B cell (primary cell): ENCODE results near the gene CHIT1. TPM values are rescaled to one million over a fixed set of nuclear protein-coding genes. Genes with fewer than 3 reads are reported as not detected.
A peak's percentile ranks its signal among the peaks of the same experiment; 100 is the strongest.

Experiments
- ATAC-seq: fragments of 200-7000 bp; cut with Tn5 transposase; one replicate; pipeline ENCODE4 v1.10.0; 2021; ENCODE audit warnings: low read depth, mild to moderate bottlenecking, moderate number of reproducible peaks, moderate library complexity
- CTCF ChIA-PET: fragments of 350-600 bp; sonication (Branson Sonifier 250); formaldehyde crosslinking; loops from one replicate; lab custom pipeline; 2021; ENCODE audit warnings: antibody characterized with exemption, inconsistent platforms; lab: Charles Lee
- POLR2A ChIA-PET: fragments of 350-600 bp; sonication (Branson Sonifier 250); formaldehyde crosslinking; loops from one replicate; lab custom pipeline; 2021; ENCODE audit warnings: antibody characterized with exemption; lab: Charles Lee
- DNase-seq: peaks from one replicate; pipeline ENCODE4 v3.0.0; 2013
- H2AFZ ChIP-seq: 2 replicates; pipeline ENCODE4 v1.6.1; 2012; ENCODE audit warnings: mild to moderate bottlenecking, low read depth, low read length; ENCODE audit not compliant: insufficient read depth, poor library complexity, severe bottlenecking
- H3K27ac ChIP-seq, 2 donors: 1 replicate in 1 of 2; 2 replicates in 1 of 2; pipeline ENCODE4 v1.5.1; 2012 to 2013; ENCODE audit warnings: low read length in 2 of 2, mild to moderate bottlenecking in 2 of 2, moderate library complexity in 1 of 2
- H3K27me3 ChIP-seq, 4 experiments: fragments of 200-600 bp in 1 of 4; sonication (generic) in 1 of 4; replicated peaks in 1 of 4; 1 replicate in 2 of 4; 2 replicates in 2 of 4; pipeline versions ENCODE4 v1.6.1 to v1.7.0; 2013 to 2016; ENCODE audit warnings: low read length in 3 of 4, mild to moderate bottlenecking in 2 of 4, mixed read lengths in 1 of 4, moderate library complexity in 1 of 4; ENCODE audit not compliant: insufficient read depth in 4 of 4, control insufficient read depth in 3 of 4; ENCODE audit errors: control extremely low read depth in 1 of 4
- H3K36me3 ChIP-seq, 2 experiments: replicated peaks in 1 of 2; 1 replicate in 1 of 2; 2 replicates in 1 of 2; pipeline versions ENCODE4 v1.6.1 to v1.7.1; 2013; ENCODE audit warnings: low read length in 1 of 2; ENCODE audit not compliant: insufficient read depth in 2 of 2, control insufficient read depth in 1 of 2; ENCODE audit errors: control extremely low read depth in 1 of 2, extremely low read depth in 1 of 2
- H3K4me1 ChIP-seq, 2 donors: fragments of 200-600 bp in 1 of 2; sonication (generic) in 1 of 2; 1 replicate in 1 of 2; 2 replicates in 1 of 2; pipeline versions ENCODE4 v1.5.1 to v1.6.1; 2013 to 2017; ENCODE audit warnings: low read length in 2 of 2; ENCODE audit not compliant: control insufficient read depth in 2 of 2, insufficient read depth in 2 of 2
- H3K4me2 ChIP-seq: replicated peaks from 2 replicates; pipeline ENCODE3; 2012; ENCODE audit warnings: mild to moderate bottlenecking, low read depth, low read length; ENCODE audit not compliant: poor library complexity, severe bottlenecking
- H3K4me3 ChIP-seq, 5 experiments: fragments of 200-600 bp in 1 of 5; sonication (generic) in 1 of 5; 1 replicate in 3 of 5; 2 replicates in 2 of 5; pipeline versions ENCODE4 v1.5.1 to v1.7.0; 2011 to 2016; ENCODE audit warnings: low read length in 4 of 5, mild to moderate bottlenecking in 4 of 5, low read depth in 2 of 5, control low read depth in 1 of 5, moderate library complexity in 1 of 5; ENCODE audit not compliant: insufficient read depth in 1 of 5; ENCODE audit errors: control extremely low read depth in 1 of 5, extremely low read depth in 1 of 5
- H3K79me2 ChIP-seq: fragments of 200-600 bp; sonication (generic); one replicate; pipeline ENCODE4 v1.6.0; 2016; ENCODE audit warnings: low read length; ENCODE audit not compliant: control insufficient read depth, insufficient read depth
- H3K9ac ChIP-seq: fragments of 200-600 bp; sonication (generic); 2 replicates; pipeline ENCODE4 v1.6.1; 2017; ENCODE audit warnings: mild to moderate bottlenecking, low read length, moderate library complexity
- H3K9me3 ChIP-seq, 3 donors: one replicate each; pipeline versions ENCODE4 v1.6.1 to v1.7.1; 2013; ENCODE audit warnings: low read length in 2 of 3; ENCODE audit not compliant: control insufficient read depth in 2 of 3, insufficient read depth in 1 of 3; ENCODE audit errors: control extremely low read depth in 1 of 3
- H4K20me1 ChIP-seq: 2 replicates; pipeline ENCODE4 v1.6.0; 2012; ENCODE audit warnings: mild to moderate bottlenecking, low read length; ENCODE audit not compliant: insufficient read depth, control insufficient read depth, poor library complexity, severe bottlenecking
- H3K27ac Mint-ChIP-seq: one replicate; pipeline ENCODE4 v1.8.0; 2021; ENCODE audit warnings: mixed read lengths
- H3K27me3 Mint-ChIP-seq: one replicate; pipeline ENCODE4 v1.8.0; 2021; ENCODE audit warnings: mixed read lengths
- H3K4me1 Mint-ChIP-seq: one replicate; pipeline ENCODE4 v1.8.0; 2021; ENCODE audit warnings: mixed read lengths
- H3K4me3 Mint-ChIP-seq: one replicate; pipeline ENCODE4 v1.8.0; 2021; ENCODE audit warnings: mixed read lengths
- H3K9me3 Mint-ChIP-seq: one replicate; pipeline ENCODE4 v1.8.0; 2022; ENCODE audit warnings: mixed read lengths; ENCODE audit not compliant: insufficient read depth
- CTCF ChIP-seq: fragments of 200-600 bp; IDR thresholded peaks from one replicate; pipeline ENCODE4 v1.8.0; 2022; ENCODE audit warnings: antibody characterized with exemption, mild to moderate bottlenecking
- EZH2 ChIP-seq: IDR thresholded peaks from 2 replicates; pipeline ENCODE4 v1.6.1; 2012; ENCODE audit warnings: borderline replicate concordance, low read depth, mild to moderate bottlenecking, moderate library complexity, low read length; ENCODE audit not compliant: insufficient read depth, poor library complexity, severe bottlenecking
- WGBS: methylation state at CpG from one replicate; pipeline ENCODE4 v1.1.5; 2013; ENCODE audit warnings: missing lambda C conversion rate; ENCODE audit not compliant: insufficient coverage; 5-methylcytosine and 5-hydroxymethylcytosine counted together
- intact Hi-C: fragments of 100-400 bp; cut with micrococcal nuclease; formaldehyde crosslinking; loops from one replicate; pipeline ENCODE4 v1.10.0; 2022
- polyA plus RNA-seq: library from polyadenylated mRNA; depleted of rRNA; stranded (reverse); fragments of >200 nt; gene quantifications from 2 replicates; pipeline ENCODE4 v1.2.3, GENCODE V29; 2012
- total RNA-seq, 2 donors: library from RNA; stranded (reverse); fragments of 120-200 nt in 1 of 2; gene quantifications; 1 replicate in 1 of 2; 2 replicates in 1 of 2; pipeline versions ENCODE4 v1.2.3 to v1.2.4, GENCODE V29; 2013 to 2022

CHIT1 gene
- total and polyA plus RNA-seq, 2 donors (not counting 1 experiment from before 2014, with no cell fraction given) = 2.0 to 8.2 TPM

- ChIA-PET CTCF (interaction anchor here (0.7 to 37.7 kb wide), 11 partner anchors 11 to 863 kb away, joined by 3 to 1776 read pairs (median 7); partner anchors contain the start of genes BTG2, FMOD and OPTC), POLR2A (no interaction called here)
- 43% methylated on average over 1 of the region's 4 CpGs for WGBS
- Histone ChIP-seq H3K9me3 (no peaks in the 10 kb centered on the region), H4K20me1 (no peaks in the 10 kb centered on the region), H3K36me3 (no peaks in the 10 kb centered on the region), H3K4me3 (no peak overlapping the region), H3K79me2 (peaks cover 11% of the 10 kb centered on the region), H3K4me1 (peaks cover 16 to 22% of the 10 kb centered on the region in 2 donors), H2AFZ (no peak overlapping the region), H3K27me3 (no peaks in the 10 kb centered on the region), H3K9ac (no peak overlapping the region), H3K27ac (no peak overlapping the region), H3K4me2 (peak overlapping the region; percentile 48)
- TF ChIP-seq EZH2 (no peak), CTCF (no peak)
- Mint-ChIP-seq H3K4me1 (peaks cover 18% of the 10 kb centered on the region), H3K9me3 (no peaks in the 10 kb centered on the region), H3K27me3 (peaks cover 4% of the 10 kb centered on the region), H3K27ac (no peak overlapping the region), H3K4me3 (no peak overlapping the region)
- intact Hi-C loops = no loop called here
- DNase-seq (no peak), ATAC-seq (no peak)
Measured at GRCh38 chr1:203265541-203265940, 36.1 kb upstream of the CHIT1 start.

DNA sequence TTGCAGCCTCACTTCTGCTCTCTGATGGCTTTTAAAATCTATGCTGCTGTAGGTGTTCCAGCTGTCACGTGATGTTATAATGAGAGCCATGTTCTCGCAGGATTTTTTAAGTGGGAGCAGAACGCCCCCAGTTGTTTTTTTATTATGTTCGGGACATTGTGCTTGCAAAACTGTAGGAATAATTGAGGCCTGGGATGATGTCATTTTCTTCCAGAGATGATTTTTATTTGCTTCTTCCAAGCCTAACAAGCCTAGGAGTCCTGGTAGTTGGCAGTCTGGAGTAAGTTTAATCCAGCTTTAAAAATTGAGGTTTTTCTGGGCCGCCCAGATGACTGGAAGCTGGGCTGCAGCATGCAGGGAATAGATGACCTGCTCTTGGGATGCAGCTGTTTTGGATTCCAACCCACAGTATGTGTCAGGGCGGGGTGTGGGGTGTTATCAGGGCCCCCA is 34.6 kb upstream of the CHIT1 start:
- no peak for DNase-seq
- peaks cover 4% of the 10 kb centered on the region for H3K27me3 Mint-ChIP-seq
- H3K4me3 Mint-ChIP-seq = no peak overlapping the region
- ATAC-seq = no peak
- WGBS = 91% methylated on average over 3 of the region's 6 CpGs
- ChIA-PET POLR2A (no interaction called here), CTCF (interaction anchor here (1.0 to 37.7 kb wide), 7 partner anchors 47 to 865 kb away, joined by 3 to 1776 read pairs (median 98); partner anchors contain the start of genes BTG2, FMOD and OPTC)
- H3K27ac Mint-ChIP-seq = no peak overlapping the region
- Histone ChIP-seq H2AFZ (no peak overlapping the region), H3K36me3 (no peaks in the 10 kb centered on the region), H3K4me3 (no peak overlapping the region), H3K4me2 (no peak overlapping the region), H3K27ac (no peak overlapping the region), H3K9ac (no peak overlapping the region), H3K4me1 (peaks cover 14 to 21% of the 10 kb centered on the region in 2 donors), H4K20me1 (no peaks in the 10 kb centered on the region), H3K27me3 (no peaks in the 10 kb centered on the region), H3K79me2 (no peaks in the 10 kb centered on the region), H3K9me3 (no peaks in the 10 kb centered on the region)
- H3K9me3 Mint-ChIP-seq = no peaks in the 10 kb centered on the region
- H3K4me1 Mint-ChIP-seq = peaks cover 18% of the 10 kb centered on the region
- intact Hi-C loops = no loop called here
- TF ChIP-seq CTCF = no peak
- TF ChIP-seq EZH2 = no peak
